Uterus (tissue), 4 donors: ENCODE measurements around the gene KCNJ9. TPM values are rescaled to one million over a fixed set of nuclear protein-coding genes. Genes with fewer than 3 reads are reported as not detected.

Experiments
- DNase-seq, 2 donors: peaks; one replicate each; pipeline ENCODE4 v3.0.0-alpha.2; 2019 to 2020
- H3K27ac ChIP-seq, 2 donors: fragments of 200-600 bp; sonication (generic); 1 replicate in 1 of 2; 2 replicates in 1 of 2; pipeline ENCODE4 v1.5.1; 2016 to 2018
- H3K27me3 ChIP-seq, 2 donors: fragments of 200-600 bp; sonication (generic); one replicate each; pipeline ENCODE4 v1.5.1; 2018 to 2019; ENCODE audit warnings: control low read depth in 1 of 2
- H3K36me3 ChIP-seq, 2 donors: fragments of 200-600 bp; sonication (generic); one replicate each; pipeline ENCODE4 v1.5.1; 2019; ENCODE audit warnings: control low read depth in 1 of 2
- H3K4me1 ChIP-seq, 2 donors: fragments of 200-600 bp; sonication (generic); one replicate each; pipeline ENCODE4 v1.5.1; 2018 to 2019; ENCODE audit warnings: control low read depth in 1 of 2
- H3K4me3 ChIP-seq, 2 donors: fragments of 200-600 bp; sonication (generic); 1 replicate in 1 of 2; 2 replicates in 1 of 2; pipeline ENCODE4 v1.5.1; 2018 to 2019; ENCODE audit warnings: mild to moderate bottlenecking in 1 of 2
- H3K9me3 ChIP-seq, 2 donors: fragments of 200-600 bp; sonication (generic); one replicate each; pipeline ENCODE4 v1.5.1; 2019; ENCODE audit warnings: control low read depth in 1 of 2
- POLR2A ChIP-seq, 2 donors: fragments of 450-650 bp; IDR thresholded peaks; one replicate each; pipeline ENCODE4 v1.6.1; 2016; ENCODE audit warnings: antibody characterized with exemption in 2 of 2, mild to moderate bottlenecking in 1 of 2, moderate library complexity in 1 of 2
- intact Hi-C: fragments of 100-400 bp; cut with DNase I; formaldehyde crosslinking; loops from one replicate; pipeline ENCODE4 v1.15.1; 2023; ENCODE audit warnings: low total_unique reads
- total RNA-seq, 4 donors: library from RNA; depleted of rRNA in 3 of 4; stranded (reverse); fragments of >200 nt in 3 of 4; gene quantifications; one replicate each; pipeline versions ENCODE4 v1.1.0 to v1.2.4, GENCODE V29; 2014 to 2023
- TF ChIP-seq, protein P1 (sequence below), 4 experiments: fragments of 200-600 bp in 2 of 4; fragments of 450-650 bp in 2 of 4; sonication (generic) in 2 of 4; IDR thresholded peaks; one replicate each; pipeline ENCODE4 v1.5.1; 2016 to 2019; ENCODE audit warnings: antibody characterized with exemption in 4 of 4, mild to moderate bottlenecking in 2 of 4, moderate library complexity in 1 of 4
- donor health status: DM: yes; HTN: yes; CAD: no.

KCNJ9 gene
- total RNA-seq, 4 donors from 2014 or later: 0.28 TPM; not detected in 3

DNA sequence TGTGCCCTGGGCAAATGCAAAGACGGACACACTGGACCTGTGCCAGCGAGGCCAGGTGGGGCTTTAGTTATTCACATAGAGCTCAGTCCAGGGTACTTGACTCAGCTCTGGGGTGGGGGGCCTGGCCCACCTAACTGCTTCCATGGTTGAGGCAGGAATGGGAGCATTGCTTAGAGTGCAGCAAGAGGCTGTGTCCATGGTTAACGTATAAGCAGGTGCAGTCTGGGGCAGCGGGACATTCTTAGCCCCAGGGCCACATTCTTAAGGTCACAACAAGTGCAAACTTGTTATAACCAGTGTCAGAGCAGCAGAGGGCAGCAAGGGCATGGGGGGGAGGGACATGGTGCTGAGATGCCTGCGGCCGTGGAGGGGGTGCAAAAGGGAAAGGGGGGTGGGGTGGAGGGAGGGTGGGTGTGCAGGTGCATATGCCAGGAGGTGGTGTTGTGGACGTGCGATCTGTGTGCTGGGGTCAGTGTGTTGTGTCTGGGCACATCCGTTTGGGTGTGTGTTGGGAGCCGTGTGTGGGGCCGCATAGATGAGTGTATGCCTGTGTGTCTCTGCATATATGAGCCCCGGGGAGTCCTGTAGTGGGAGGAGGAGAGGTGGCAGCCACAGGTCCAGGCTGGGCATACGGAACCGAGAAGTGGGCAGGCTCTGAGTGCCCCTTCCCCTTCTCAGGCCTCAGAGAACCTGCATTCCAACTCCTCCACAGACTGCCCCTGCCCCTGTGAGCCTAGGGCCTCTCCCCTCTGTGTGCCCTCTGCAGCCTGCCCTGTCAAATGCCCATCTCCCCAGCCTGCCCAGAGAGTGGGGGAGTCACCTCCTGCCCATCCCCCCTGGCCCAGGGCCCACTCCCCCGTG, 19.7 kb upstream of the KCNJ9 start:
- no peak for DNase-seq
- Histone ChIP-seq H3K36me3 (no peaks in the 10 kb centered on the region), H3K27ac (no peak overlapping the region), H3K4me1 (no peaks in the 10 kb centered on the region), H3K4me3 (no peak overlapping the region), H3K27me3 (no peaks in the 10 kb centered on the region), H3K9me3 (no peaks in the 10 kb centered on the region)
- intact Hi-C loops: no loop called here
- TF ChIP-seq, protein P1, sequence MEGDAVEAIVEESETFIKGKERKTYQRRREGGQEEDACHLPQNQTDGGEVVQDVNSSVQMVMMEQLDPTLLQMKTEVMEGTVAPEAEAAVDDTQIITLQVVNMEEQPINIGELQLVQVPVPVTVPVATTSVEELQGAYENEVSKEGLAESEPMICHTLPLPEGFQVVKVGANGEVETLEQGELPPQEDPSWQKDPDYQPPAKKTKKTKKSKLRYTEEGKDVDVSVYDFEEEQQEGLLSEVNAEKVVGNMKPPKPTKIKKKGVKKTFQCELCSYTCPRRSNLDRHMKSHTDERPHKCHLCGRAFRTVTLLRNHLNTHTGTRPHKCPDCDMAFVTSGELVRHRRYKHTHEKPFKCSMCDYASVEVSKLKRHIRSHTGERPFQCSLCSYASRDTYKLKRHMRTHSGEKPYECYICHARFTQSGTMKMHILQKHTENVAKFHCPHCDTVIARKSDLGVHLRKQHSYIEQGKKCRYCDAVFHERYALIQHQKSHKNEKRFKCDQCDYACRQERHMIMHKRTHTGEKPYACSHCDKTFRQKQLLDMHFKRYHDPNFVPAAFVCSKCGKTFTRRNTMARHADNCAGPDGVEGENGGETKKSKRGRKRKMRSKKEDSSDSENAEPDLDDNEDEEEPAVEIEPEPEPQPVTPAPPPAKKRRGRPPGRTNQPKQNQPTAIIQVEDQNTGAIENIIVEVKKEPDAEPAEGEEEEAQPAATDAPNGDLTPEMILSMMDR (IDR thresholded peaks at IDR 0.05): no peak
- no peak for TF ChIP-seq POLR2A (IDR thresholded peaks at IDR 0.05)

DNA sequence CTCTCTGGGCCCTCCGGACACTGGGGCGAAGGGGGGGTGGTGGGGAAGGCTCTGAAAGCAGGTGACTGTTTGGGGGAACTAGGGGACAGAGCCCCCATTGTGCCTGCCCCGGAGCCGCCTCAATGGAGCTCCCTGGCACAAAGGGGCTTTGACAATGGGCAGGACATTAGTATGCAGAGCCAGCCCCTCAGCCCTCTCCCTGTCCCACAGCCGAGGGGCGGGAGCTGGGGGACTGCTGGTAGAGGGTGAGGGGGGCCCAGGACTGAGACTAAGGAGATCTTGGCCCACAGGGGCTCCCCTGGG, 19.2 kb upstream of the KCNJ9 start:
- Histone ChIP-seq H3K27me3 (no peaks in the 10 kb centered on the region), H3K4me1 (no peaks in the 10 kb centered on the region), H3K36me3 (no peaks in the 10 kb centered on the region), H3K4me3 (no peak overlapping the region), H3K9me3 (no peaks in the 10 kb centered on the region), H3K27ac (no peak overlapping the region)
- intact Hi-C loops: no loop called here
- TF ChIP-seq POLR2A (IDR thresholded peaks at IDR 0.05): no peak
- TF ChIP-seq, protein P1 (IDR thresholded peaks at IDR 0.05): no peak
- no peak for DNase-seq

DNA sequence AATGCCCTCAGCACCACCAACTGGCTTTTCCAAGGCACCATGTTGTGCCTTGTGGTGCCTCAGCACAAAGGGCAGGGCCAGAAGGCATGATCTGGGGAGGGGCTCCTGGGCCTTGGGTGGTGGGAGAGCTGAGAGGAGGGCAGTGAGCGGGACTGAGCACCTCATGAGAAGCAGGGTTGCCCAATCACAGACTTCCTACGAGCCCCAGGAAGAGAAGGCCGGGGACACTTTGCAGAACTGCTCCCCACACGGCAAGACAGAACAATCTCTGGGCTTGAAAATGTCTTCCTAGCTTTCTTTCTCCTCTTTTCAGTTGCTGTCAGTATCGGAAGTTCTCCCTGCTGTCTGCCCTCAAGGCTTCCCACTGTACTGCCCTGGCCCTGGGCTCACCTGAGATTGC, 18.2 kb upstream of the KCNJ9 start:
- Histone ChIP-seq H3K4me1 (no peaks in the 10 kb centered on the region), H3K4me3 (no peak overlapping the region), H3K27ac (no peak overlapping the region), H3K36me3 (no peaks in the 10 kb centered on the region), H3K27me3 (no peaks in the 10 kb centered on the region), H3K9me3 (no peaks in the 10 kb centered on the region)
- no peak for DNase-seq
- TF ChIP-seq, protein P1 (IDR thresholded peaks at IDR 0.05): no peak
- TF ChIP-seq POLR2A (IDR thresholded peaks at IDR 0.05): no peak
- intact Hi-C loops: no loop called here

DNA sequence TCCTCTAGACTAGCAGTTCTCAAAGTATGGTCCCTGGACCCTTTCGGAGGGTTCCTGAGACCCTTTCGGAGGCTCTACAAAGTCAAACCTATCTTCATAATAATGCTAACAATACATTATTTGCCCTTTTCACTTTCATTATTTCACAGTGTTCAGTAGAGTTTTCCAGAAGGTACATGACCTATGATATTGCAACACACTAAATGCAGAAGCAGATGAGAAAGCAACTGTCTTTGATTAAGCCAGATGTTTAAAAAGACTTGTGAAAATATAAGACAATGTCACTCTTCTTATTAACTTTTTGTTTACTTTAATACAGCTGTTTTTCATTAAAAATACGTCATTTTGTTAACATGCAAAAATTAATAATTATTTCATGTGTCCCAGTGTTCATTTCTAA, 17.2 kb upstream of the KCNJ9 start:
- no peak overlapping the region for H3K27ac ChIP-seq
- no peaks in the 10 kb centered on the region for H3K27me3 ChIP-seq
- no peak for TF ChIP-seq POLR2A (IDR thresholded peaks at IDR 0.05)
- TF ChIP-seq, protein P1 (IDR thresholded peaks at IDR 0.05): no peak
- no peaks in the 10 kb centered on the region for H3K36me3 ChIP-seq
- DNase-seq: no peak
- H3K4me3 ChIP-seq: no peak overlapping the region
- intact Hi-C loops: no loop called here
- no peaks in the 10 kb centered on the region for H3K9me3 ChIP-seq
- H3K4me1 ChIP-seq: no peaks in the 10 kb centered on the region

DNA sequence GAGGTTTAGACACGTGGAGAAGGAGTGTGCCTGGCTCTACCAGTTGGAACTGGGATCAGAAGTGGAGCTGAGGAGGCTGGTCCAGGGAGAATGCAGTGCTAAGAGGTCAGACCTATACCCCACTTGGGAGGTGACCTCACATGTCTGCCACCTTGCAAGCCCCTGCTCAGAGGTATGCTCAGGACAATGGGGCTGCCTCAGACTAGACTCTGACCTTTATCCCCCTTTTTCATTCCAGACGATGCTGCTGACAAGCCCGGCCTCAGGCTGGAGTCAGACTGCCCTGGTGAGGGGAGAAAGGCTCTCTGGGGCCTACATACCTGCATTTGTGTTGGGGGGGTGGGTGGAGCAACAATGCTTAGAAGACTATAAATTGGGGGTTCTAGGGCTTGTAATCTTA, 16.6 kb upstream of the KCNJ9 start:
- Histone ChIP-seq H3K27me3 (no peaks in the 10 kb centered on the region), H3K27ac (no peak overlapping the region), H3K9me3 (no peaks in the 10 kb centered on the region), H3K36me3 (no peaks in the 10 kb centered on the region), H3K4me1 (no peaks in the 10 kb centered on the region), H3K4me3 (no peak overlapping the region)
- TF ChIP-seq POLR2A (IDR thresholded peaks at IDR 0.05): no peak
- TF ChIP-seq, protein P1 (IDR thresholded peaks at IDR 0.05): no peak
- DNase-seq: no peak
- intact Hi-C loops: no loop called here
